Epithelial cell of esophagus (primary cell): ENCODE data around the gene SNAP25.

Source experiments
- DNase-seq: peaks from one replicate; pipeline ENCODE4 v3.0.0; 2010; ENCODE audit warnings: low read depth
- H3K4me3 ChIP-seq: 2 replicates; pipeline ENCODE4 v1.5.1; 2011; ENCODE audit warnings: mild to moderate bottlenecking, low read length, control low read depth
- TF ChIP-seq, protein P1 (sequence below): IDR thresholded peaks from 2 replicates; pipeline ENCODE4 v1.5.1; 2011; ENCODE audit warnings: low read depth, mild to moderate bottlenecking, low read length, control low read depth, inconsistent platforms; ENCODE audit not compliant: insufficient read depth; ENCODE audit errors: missing control alignments

Gene SNAP25

DNA sequence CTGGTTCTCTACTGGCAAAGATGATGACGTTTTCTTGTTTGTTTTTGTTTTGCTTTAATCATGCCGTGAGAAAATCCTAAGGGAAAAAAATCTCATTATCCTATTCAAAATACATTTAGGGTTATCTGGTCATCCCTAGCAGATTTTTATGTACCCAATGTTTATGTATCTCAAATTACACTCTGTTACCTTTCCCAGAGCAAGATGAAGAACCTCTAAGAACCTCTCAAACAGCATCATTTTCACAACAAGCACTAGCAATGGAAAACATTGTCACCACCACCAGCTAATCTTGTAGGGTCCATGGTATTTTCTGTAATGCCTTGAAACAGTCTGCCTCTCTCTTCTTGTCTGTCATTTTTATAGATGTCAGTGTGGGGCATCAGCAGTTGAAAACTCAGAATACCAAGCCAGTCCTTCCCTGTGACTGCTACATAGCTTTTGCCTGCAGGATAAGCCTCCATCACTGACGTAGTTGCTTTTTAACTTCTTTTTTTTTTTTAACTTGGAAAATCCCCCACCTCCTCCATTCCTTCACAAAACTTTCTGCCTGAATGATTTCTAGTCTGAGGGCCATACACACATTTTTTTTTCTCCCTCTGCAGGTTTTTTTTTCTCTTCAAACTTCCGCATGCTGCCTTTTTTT is 2.4 kb upstream of the SNAP25 start:
- no peak for DNase-seq
- TF ChIP-seq, protein P1, sequence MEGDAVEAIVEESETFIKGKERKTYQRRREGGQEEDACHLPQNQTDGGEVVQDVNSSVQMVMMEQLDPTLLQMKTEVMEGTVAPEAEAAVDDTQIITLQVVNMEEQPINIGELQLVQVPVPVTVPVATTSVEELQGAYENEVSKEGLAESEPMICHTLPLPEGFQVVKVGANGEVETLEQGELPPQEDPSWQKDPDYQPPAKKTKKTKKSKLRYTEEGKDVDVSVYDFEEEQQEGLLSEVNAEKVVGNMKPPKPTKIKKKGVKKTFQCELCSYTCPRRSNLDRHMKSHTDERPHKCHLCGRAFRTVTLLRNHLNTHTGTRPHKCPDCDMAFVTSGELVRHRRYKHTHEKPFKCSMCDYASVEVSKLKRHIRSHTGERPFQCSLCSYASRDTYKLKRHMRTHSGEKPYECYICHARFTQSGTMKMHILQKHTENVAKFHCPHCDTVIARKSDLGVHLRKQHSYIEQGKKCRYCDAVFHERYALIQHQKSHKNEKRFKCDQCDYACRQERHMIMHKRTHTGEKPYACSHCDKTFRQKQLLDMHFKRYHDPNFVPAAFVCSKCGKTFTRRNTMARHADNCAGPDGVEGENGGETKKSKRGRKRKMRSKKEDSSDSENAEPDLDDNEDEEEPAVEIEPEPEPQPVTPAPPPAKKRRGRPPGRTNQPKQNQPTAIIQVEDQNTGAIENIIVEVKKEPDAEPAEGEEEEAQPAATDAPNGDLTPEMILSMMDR, result no peak

DNA sequence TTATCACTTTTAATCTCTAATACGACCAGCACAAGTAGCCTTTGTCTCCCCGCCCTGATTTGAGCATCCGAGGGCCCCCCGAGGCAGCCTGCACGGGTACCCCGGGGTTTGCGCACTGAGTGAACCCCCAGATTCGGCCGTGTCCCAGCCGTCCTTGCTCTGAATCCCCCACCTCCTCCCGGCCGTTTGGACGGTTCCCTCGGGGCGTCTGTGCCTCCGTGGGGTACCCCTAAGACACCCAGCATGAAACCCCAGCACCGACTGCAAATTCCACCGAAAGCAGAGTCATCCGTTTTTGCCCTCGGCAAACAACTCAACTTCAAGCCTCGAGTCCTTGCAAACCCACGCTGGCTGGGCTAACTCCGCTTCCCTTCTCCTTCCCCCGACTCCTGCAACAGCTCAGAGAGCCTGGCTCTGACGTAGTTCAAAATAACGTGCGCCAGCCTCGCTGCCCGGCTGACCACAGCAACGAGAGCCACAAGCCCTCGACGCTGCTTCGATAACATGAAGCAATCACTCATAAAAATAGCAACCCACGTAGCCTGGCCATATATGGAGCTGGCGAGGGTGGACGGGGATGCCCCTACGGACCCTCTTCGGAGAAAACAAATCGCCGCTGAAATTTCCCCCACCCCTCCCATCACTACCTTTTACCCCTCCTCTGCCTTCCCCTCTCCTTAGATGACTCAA is 764 bp upstream of the SNAP25 start:
- peak; percentile 63 for DNase-seq
- TF ChIP-seq, protein P1, result no peak
- peak overlapping the region; percentile 6 for H3K4me3 ChIP-seq

More for the DNA sequence above, 2.4 kb upstream of the SNAP25 start:
- H3K4me3 ChIP-seq, result no peak overlapping the region

DNA sequence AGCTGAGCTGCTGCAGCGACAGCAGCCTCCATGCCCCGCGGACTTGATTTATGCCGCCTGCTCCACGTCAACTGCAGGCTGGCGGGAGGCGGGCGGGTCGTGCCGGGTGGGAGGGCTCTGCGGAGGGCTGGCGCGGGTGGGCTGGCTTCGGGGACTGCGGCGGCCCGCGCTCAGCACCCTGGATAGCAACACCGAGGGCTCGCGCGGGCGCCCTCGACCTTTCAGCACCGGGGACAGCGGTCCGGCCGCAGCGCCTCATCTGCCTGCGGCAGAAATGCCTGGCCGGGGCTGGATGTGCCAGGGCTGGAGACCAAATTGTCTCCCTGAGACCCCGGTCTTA is 792 bp downstream of the SNAP25 start:
- peak; percentile 61 for DNase-seq
- H3K4me3 ChIP-seq, result no peak overlapping the region
- TF ChIP-seq, protein P1, result no peak

DNA sequence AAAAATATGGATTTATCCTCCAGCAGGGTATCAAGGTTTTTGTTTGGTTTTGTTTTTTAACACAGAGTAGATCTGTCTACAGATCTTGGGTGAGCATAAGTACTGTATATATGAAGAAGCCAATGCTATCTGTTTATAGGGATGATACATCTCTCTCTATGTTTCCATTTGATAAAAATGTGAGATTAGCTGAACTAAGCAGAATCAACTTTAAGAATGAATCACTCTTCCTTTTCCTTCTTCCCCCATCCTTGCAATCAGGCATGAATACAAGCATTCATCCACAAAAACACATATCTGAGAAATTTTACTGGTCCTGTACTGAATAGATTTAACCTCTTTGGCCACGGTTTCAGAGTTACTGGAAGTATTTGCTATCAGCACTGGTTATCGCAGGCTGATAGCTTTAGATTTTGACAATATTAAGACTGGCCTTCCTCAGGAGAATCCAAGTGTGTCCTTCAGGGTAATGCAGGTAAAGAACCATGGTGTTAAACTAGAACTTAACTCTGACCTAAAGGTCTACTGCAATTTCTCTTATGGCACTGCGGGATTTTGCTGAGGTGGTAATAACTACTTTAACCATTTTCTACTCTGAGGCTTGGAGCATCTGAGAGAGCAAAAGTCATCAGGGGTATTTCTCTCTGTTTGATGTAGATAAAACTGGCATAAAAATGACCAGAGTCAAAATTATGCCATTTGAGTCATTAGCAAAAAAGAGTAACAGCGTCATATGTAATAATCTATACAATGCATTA is 1.5 kb downstream of the SNAP25 start:
- TF ChIP-seq, protein P1, result no peak

GRCh38 chr20:10221021-10221420 is 2.4 kb downstream of the SNAP25 start:
- TF ChIP-seq, protein P1, result no peak
- no peak for DNase-seq
- no peak overlapping the region for H3K4me3 ChIP-seq

More for the DNA sequence above, 1.5 kb downstream of the SNAP25 start:
- no peak for DNase-seq
- no peak overlapping the region for H3K4me3 ChIP-seq

DNA sequence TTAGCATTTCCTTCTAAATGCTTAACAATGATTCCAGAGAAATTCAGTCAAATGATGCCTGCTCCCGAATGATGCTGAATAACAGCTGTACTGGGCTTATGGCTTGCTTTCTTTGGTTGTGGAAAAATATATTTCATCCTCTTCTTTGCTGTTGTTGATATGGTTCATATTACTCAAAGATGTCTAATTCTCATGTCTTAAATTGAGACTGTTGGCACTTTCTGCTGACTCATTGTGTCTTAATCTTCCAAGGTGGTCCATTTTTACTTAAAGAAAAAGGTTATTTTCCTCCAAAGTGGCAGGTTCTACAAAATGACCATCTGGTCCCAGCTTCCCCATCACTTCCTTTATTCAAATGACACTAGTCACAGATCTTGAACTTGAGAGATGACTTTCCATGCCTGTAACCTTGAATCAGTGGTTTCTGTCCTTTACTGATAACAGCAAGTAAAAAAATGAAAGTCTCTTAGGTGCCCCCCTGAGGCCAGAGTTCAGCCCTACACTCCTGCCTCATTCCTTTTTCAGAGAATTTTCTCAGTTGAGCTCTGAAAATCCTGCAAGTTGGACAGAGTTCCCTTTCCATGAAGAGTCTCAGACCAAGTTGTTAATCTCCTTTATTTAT is 6.9 kb downstream of the SNAP25 start:
- no peak for DNase-seq
- TF ChIP-seq, protein P1, result peak; percentile 5
- H3K4me3 ChIP-seq, result no peak overlapping the region
